ENCODE results near the gene DDX42. TPM values are rescaled to one million over a fixed set of nuclear protein-coding genes. Genes with fewer than 3 reads are reported as not detected.
"Not testable (repeated sequence)": the region's sequence is repeated elsewhere in the genome, so short reads cannot be mapped to it uniquely, and the experiment has no call there.

DDX42 gene
- total RNA-seq, 1 donor from 2014 or later = 125 TPM

DNA sequence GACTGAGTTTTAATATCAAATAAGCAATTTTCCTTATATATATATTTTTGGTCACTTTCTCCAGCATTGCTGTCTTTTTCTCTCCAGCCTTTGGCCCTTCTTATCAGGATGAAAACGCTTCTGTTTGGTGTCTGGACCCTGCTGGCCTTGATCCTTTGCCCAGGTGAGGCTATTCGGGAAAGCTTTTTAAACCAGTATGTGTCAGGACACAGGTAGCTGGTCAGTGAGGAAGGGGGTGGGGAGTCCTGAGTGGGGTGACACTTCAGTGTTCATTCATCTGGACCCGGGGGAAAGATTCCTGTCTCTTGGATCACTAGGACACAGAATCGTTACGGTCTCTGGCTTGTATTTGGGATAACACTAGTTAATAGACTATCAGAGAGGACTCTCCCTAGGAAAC, 80.7 kb downstream of the DDX42 start:
- no peaks in the 10 kb centered on the region for H3K79me2 ChIP-seq (ENCODE audit: insufficient read depth, low read length)
- no peaks in the 10 kb centered on the region for H4K20me1 ChIP-seq (ENCODE audit: insufficient read depth, low read length)
- no peak overlapping the region for H3K27ac ChIP-seq (ENCODE audit: low read depth, low read length)
- H3K9me3 ChIP-seq (ENCODE audit: insufficient read depth, low read depth, low read length) = no peaks in the 10 kb centered on the region
- H3K27me3 ChIP-seq (ENCODE audit: insufficient read depth, low read length) = peaks cover 18% of the 10 kb centered on the region
- no peaks in the 10 kb centered on the region for H3K36me3 Mint-ChIP-seq (ENCODE audit: low read depth, unreplicated experiment)
- FAIRE-seq (no peak), DNase-seq (ENCODE audit: low read depth) (no peak)
- H3K4me3 Mint-ChIP-seq (ENCODE audit: unreplicated experiment) = no peak overlapping the region
- H3K9ac ChIP-seq (ENCODE audit: low read length) = no peak overlapping the region
- no peak overlapping the region for H2AFZ ChIP-seq (ENCODE audit: low read depth, low read length)
- TF ChIP-seq EZH2 (IDR thresholded peaks at IDR 0.05; ENCODE audit: insufficient read depth, low read length) = no peak
- TF ChIP-seq, protein P1, sequence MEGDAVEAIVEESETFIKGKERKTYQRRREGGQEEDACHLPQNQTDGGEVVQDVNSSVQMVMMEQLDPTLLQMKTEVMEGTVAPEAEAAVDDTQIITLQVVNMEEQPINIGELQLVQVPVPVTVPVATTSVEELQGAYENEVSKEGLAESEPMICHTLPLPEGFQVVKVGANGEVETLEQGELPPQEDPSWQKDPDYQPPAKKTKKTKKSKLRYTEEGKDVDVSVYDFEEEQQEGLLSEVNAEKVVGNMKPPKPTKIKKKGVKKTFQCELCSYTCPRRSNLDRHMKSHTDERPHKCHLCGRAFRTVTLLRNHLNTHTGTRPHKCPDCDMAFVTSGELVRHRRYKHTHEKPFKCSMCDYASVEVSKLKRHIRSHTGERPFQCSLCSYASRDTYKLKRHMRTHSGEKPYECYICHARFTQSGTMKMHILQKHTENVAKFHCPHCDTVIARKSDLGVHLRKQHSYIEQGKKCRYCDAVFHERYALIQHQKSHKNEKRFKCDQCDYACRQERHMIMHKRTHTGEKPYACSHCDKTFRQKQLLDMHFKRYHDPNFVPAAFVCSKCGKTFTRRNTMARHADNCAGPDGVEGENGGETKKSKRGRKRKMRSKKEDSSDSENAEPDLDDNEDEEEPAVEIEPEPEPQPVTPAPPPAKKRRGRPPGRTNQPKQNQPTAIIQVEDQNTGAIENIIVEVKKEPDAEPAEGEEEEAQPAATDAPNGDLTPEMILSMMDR (IDR thresholded peaks at IDR 0.05; ENCODE audit: insufficient read depth, low read depth, low read length) = no peak
- H3K27me3 Mint-ChIP-seq (ENCODE audit: low read depth, unreplicated experiment) = peaks cover 31% of the 10 kb centered on the region
- no peaks in the 10 kb centered on the region for H3K4me1 ChIP-seq (ENCODE audit: insufficient read depth, low read length)
- no peaks in the 10 kb centered on the region for H3K9me3 Mint-ChIP-seq (ENCODE audit: unreplicated experiment)
- no peak overlapping the region for H3K27ac Mint-ChIP-seq (ENCODE audit: unreplicated experiment)
- H3K4me2 ChIP-seq (ENCODE audit: low read length) = no peak overlapping the region
- H3K4me1 Mint-ChIP-seq (ENCODE audit: low read depth, unreplicated experiment) = no peaks in the 10 kb centered on the region
- H3K4me3 ChIP-seq (ENCODE audit: insufficient read depth, low read depth, low read length) = no peak overlapping the region
- H3K36me3 ChIP-seq (ENCODE audit: insufficient read depth, low read length) = no peaks in the 10 kb centered on the region

GRCh38 chr17:63855185-63855584, 81.2 kb downstream of the DDX42 start:
- Mint-ChIP-seq H3K4me3 (ENCODE audit: unreplicated experiment) (no peak overlapping the region), H3K9me3 (ENCODE audit: unreplicated experiment) (no peaks in the 10 kb centered on the region), H3K36me3 (ENCODE audit: low read depth, unreplicated experiment) (no peaks in the 10 kb centered on the region), H3K27ac (ENCODE audit: unreplicated experiment) (no peak overlapping the region), H3K4me1 (ENCODE audit: low read depth, unreplicated experiment) (no peaks in the 10 kb centered on the region), H3K27me3 (ENCODE audit: low read depth, unreplicated experiment) (peaks cover 36% of the 10 kb centered on the region)
- FAIRE-seq (no peak), DNase-seq (ENCODE audit: low read depth) (no peak)
- Histone ChIP-seq H3K27ac (ENCODE audit: low read depth, low read length) (no peak overlapping the region), H4K20me1 (ENCODE audit: insufficient read depth, low read length) (no peaks in the 10 kb centered on the region), H3K9ac (ENCODE audit: low read length) (no peak overlapping the region), H3K4me2 (ENCODE audit: low read length) (no peak overlapping the region), H2AFZ (ENCODE audit: low read depth, low read length) (no peak overlapping the region), H3K4me1 (ENCODE audit: insufficient read depth, low read length) (no peaks in the 10 kb centered on the region), H3K79me2 (ENCODE audit: insufficient read depth, low read length) (no peaks in the 10 kb centered on the region), H3K4me3 (ENCODE audit: insufficient read depth, low read depth, low read length) (no peak overlapping the region), H3K27me3 (ENCODE audit: insufficient read depth, low read length) (peaks cover 23% of the 10 kb centered on the region), H3K9me3 (ENCODE audit: insufficient read depth, low read depth, low read length) (no peaks in the 10 kb centered on the region), H3K36me3 (ENCODE audit: insufficient read depth, low read length) (no peaks in the 10 kb centered on the region)
- no peak for TF ChIP-seq EZH2 (IDR thresholded peaks at IDR 0.05; ENCODE audit: insufficient read depth, low read length)
- TF ChIP-seq, protein P1 (IDR thresholded peaks at IDR 0.05; ENCODE audit: insufficient read depth, low read depth, low read length) = no peak

DNA sequence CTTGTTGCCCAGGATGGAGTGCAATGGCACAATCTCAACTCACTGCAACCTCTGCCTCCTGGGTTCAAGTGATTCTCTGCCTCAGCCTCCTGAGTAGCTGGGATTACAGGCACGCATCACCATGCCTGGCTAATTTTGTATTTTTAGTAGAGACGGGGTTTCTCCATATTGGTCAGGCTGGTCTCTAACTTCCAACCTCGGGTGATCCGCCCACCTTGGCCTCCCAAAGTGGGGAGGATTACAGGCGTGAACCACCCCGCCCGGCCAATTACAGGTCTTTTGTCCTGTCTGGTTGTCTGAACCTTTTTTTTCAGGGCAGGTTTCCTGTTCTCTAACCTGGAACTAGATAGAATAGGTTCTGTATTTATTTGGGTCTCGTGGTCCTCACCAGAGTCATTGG, 82.5 kb downstream of the DDX42 start:
- H3K9ac ChIP-seq (ENCODE audit: low read length); H3K4me2 ChIP-seq (ENCODE audit: low read length); DNase-seq (ENCODE audit: low read depth); H4K20me1 ChIP-seq (ENCODE audit: insufficient read depth, low read length); H3K27ac Mint-ChIP-seq (ENCODE audit: unreplicated experiment); H3K36me3 Mint-ChIP-seq (ENCODE audit: low read depth, unreplicated experiment); H3K4me3 Mint-ChIP-seq (ENCODE audit: unreplicated experiment); H3K9me3 ChIP-seq (ENCODE audit: insufficient read depth, low read depth, low read length); H3K79me2 ChIP-seq (ENCODE audit: insufficient read depth, low read length); H3K27ac ChIP-seq (ENCODE audit: low read depth, low read length); H3K36me3 ChIP-seq (ENCODE audit: insufficient read depth, low read length); FAIRE-seq; H3K4me3 ChIP-seq (ENCODE audit: insufficient read depth, low read depth, low read length); H2AFZ ChIP-seq (ENCODE audit: low read depth, low read length); H3K4me1 ChIP-seq (ENCODE audit: insufficient read depth, low read length); H3K9me3 Mint-ChIP-seq (ENCODE audit: unreplicated experiment); H3K4me1 Mint-ChIP-seq (ENCODE audit: low read depth, unreplicated experiment): not testable (repeated sequence)
- H3K27me3 ChIP-seq (ENCODE audit: insufficient read depth, low read length) = peaks cover 28% of the 10 kb centered on the region
- H3K27me3 Mint-ChIP-seq (ENCODE audit: low read depth, unreplicated experiment) = peaks cover 43% of the 10 kb centered on the region
